KOPT-K1 (cell line): Measurements from ENCODE around the gene IFT122.
"Not testable (repeated sequence)": the region's sequence is repeated elsewhere in the genome, so short reads cannot be mapped to it uniquely, and the experiment has no call there.

Experiments
- H3K27ac ChIP-seq: fragments of 200-600 bp; sonication (generic); 2 replicates; pipeline ENCODE4 v1.5.1; 2016; ENCODE audit warnings: antibody characterized with exemption, mild to moderate bottlenecking, low read depth, low read length; ENCODE audit not compliant: poor library complexity, severe bottlenecking
- H3K36me3 ChIP-seq: fragments of 200-600 bp; sonication (generic); 2 replicates; pipeline ENCODE4 v1.5.1; 2017; ENCODE audit warnings: antibody characterized with exemption, mild to moderate bottlenecking, low read length, moderate library complexity; ENCODE audit not compliant: insufficient read depth
- H3K9me3 ChIP-seq: fragments of 200-600 bp; sonication (generic); 2 replicates; pipeline ENCODE4 v1.5.1; 2017; ENCODE audit warnings: antibody characterized with exemption, low read length, mild to moderate bottlenecking; ENCODE audit not compliant: insufficient read depth, poor library complexity, severe bottlenecking

Gene IFT122

GRCh38 chr3:129499604-129500333, 59.7 kb downstream of the IFT122 start:
- not testable (repeated sequence) for H3K9me3 ChIP-seq, H3K27ac ChIP-seq
- H3K36me3 ChIP-seq, result peaks cover 55% of the 10 kb centered on the region

GRCh38 chr3:129500334-129500658, 60.3 kb downstream of the IFT122 start:
- peaks cover 58% of the 10 kb centered on the region for H3K36me3 ChIP-seq
- no peak overlapping the region for H3K27ac ChIP-seq
- no peaks in the 10 kb centered on the region for H3K9me3 ChIP-seq

- H3K36me3 ChIP-seq, result peaks cover 65% of the 10 kb centered on the region
- no peaks in the 10 kb centered on the region for H3K9me3 ChIP-seq
- no peak overlapping the region for H3K27ac ChIP-seq
These were observed 61.6 kb downstream of the IFT122 start for GRCh38 chr3:129501630-129502029.

GRCh38 chr3:129502641-129503408, 62.8 kb downstream of the IFT122 start:
- Histone ChIP-seq H3K36me3 (peaks cover 77% of the 10 kb centered on the region), H3K9me3 (no peaks in the 10 kb centered on the region), H3K27ac (no peak overlapping the region)

- Histone ChIP-seq H3K27ac (no peak overlapping the region), H3K9me3 (no peaks in the 10 kb centered on the region), H3K36me3 (peaks cover 79% of the 10 kb centered on the region)
These were observed 63.7 kb downstream of the IFT122 start for GRCh38 chr3:129503471-129504291.

GRCh38 chr3:129504471-129505100, 64.6 kb downstream of the IFT122 start:
- no peaks in the 10 kb centered on the region for H3K9me3 ChIP-seq
- peaks cover 84% of the 10 kb centered on the region for H3K36me3 ChIP-seq
- H3K27ac ChIP-seq, result no peak overlapping the region

- H3K36me3 ChIP-seq, result peaks cover 81% of the 10 kb centered on the region
- no peaks in the 10 kb centered on the region for H3K9me3 ChIP-seq
- H3K27ac ChIP-seq, result no peak overlapping the region
These were observed 65.3 kb downstream of the IFT122 start for GRCh38 chr3:129505341-129505740.

GRCh38 chr3:129506231-129506742, 66.3 kb downstream of the IFT122 start:
- peaks cover 80% of the 10 kb centered on the region for H3K36me3 ChIP-seq
- no peak overlapping the region for H3K27ac ChIP-seq
- H3K9me3 ChIP-seq, result no peaks in the 10 kb centered on the region

GRCh38 chr3:129507181-129507831, 67.3 kb downstream of the IFT122 start:
- Histone ChIP-seq H3K9me3 (no peaks in the 10 kb centered on the region), H3K27ac (no peak overlapping the region), H3K36me3 (peaks cover 82% of the 10 kb centered on the region)

GRCh38 chr3:129512595-129512994, 72.6 kb downstream of the IFT122 start:
- no peak overlapping the region for H3K27ac ChIP-seq
- no peaks in the 10 kb centered on the region for H3K9me3 ChIP-seq
- H3K36me3 ChIP-seq, result peaks cover 71% of the 10 kb centered on the region

- peaks cover 67% of the 10 kb centered on the region for H3K36me3 ChIP-seq
- no peak overlapping the region for H3K27ac ChIP-seq
- H3K9me3 ChIP-seq, result no peaks in the 10 kb centered on the region
These were observed 73.7 kb downstream of the IFT122 start for GRCh38 chr3:129513705-129514104.

GRCh38 chr3:129514110-129514509, 74.1 kb downstream of the IFT122 start:
- Histone ChIP-seq H3K9me3 (no peaks in the 10 kb centered on the region), H3K27ac (no peak overlapping the region), H3K36me3 (peaks cover 70% of the 10 kb centered on the region)

- Histone ChIP-seq H3K36me3 (peaks cover 68% of the 10 kb centered on the region), H3K9me3 (no peaks in the 10 kb centered on the region), H3K27ac (no peak overlapping the region)
These were observed 74.5 kb downstream of the IFT122 start for GRCh38 chr3:129514563-129514962.

- peaks cover 65% of the 10 kb centered on the region for H3K36me3 ChIP-seq
- not testable (repeated sequence) for H3K27ac ChIP-seq, H3K9me3 ChIP-seq
These were observed 75.2 kb downstream of the IFT122 start for GRCh38 chr3:129515108-129515820.
